H1 (cell line): ENCODE results near the gene USP12. TPM values are rescaled to one million over a fixed set of nuclear protein-coding genes. Genes with fewer than 3 reads are reported as not detected.

Experiments used
- TEAD4 ChIP-seq: IDR thresholded peaks from 2 replicates; pipeline ENCODE4 v1.6.1; 2012; ENCODE audit warnings: low read depth, low read length, inconsistent platforms, mixed read lengths
- polyA plus RNA-seq, 7 experiments: library from polyadenylated mRNA; depleted of rRNA in 3 of 7; stranded (reverse) in 5 of 7; unstranded in 2 of 7; fragments of >200 nt in 5 of 7; fragments of 200-250 nt in 2 of 7; gene quantifications; 1 replicate in 5 of 7; 2 replicates in 1 of 7; 4 replicates in 1 of 7; pipeline versions ENCODE4 v1.2.1 to v1.2.3, GENCODE V29; 2011 to 2013; ENCODE audit warnings: missing spikeins in 2 of 7, mixed read lengths in 2 of 7
- total RNA-seq: library from RNA; stranded (reverse); fragmentation: NEBNext Ultra II Directional; extraction: Animal tissue kit (Norgen Biotek cat#: 25700); gene quantifications from 2 replicates; pipeline ENCODE4 v1.2.1, GENCODE V29; 2021

The USP12 gene
- total and polyA plus RNA-seq, 2 of the 8 experiments (the other 6 are each of a cell fraction or from before 2014, with no cell fraction given) = 4.0 to 30.0 TPM

DNA sequence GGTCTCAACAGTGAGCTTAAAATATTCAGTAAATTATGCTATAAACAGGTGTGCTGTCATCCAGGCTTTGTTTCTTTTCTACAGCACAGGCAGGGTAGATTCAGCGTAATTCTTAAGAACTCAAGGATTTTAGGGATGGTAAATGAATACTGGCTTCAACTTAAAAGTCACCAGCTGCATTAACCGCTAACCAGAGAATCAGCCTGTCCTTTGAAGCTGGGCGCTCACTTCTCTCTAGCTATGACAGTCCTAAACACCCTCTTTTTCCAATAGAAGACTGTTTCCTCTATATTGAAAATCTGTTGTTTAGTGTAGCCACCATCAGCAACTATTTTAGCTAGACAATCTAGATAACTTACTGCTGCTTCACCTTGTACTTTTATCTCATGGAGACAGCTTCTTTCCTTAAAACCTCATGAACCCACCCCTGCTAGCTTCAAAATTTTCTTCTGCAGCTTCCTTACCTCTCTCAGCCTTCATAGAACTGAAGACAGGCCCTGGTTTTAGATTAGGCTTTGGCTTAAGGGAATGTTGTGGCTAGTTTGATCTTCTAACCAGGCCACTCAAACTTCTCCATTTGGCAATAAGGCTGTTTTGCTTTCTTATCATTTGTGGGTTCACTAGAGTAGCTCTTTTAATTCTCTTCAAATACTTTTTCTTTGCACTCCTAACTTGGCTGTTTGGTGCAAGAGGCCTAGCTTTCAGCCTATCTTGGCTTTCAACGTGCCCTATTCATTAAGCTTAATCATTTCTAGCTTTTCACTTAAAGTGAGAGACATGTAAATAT is 89.5 kb downstream of the USP12 start (continued):
- no peak for TF ChIP-seq TEAD4
